Effector CD4-positive, alpha-beta T cell (primary cell): ENCODE measurements around the gene TMEM119.
"Not testable (repeated sequence)": the region's sequence is repeated elsewhere in the genome, so short reads cannot be mapped to it uniquely, and the experiment has no call there.

Experiments used
- DNase-seq: peaks from one replicate; pipeline ENCODE4 v3.0.0-alpha.2; 2020

The TMEM119 gene

DNA sequence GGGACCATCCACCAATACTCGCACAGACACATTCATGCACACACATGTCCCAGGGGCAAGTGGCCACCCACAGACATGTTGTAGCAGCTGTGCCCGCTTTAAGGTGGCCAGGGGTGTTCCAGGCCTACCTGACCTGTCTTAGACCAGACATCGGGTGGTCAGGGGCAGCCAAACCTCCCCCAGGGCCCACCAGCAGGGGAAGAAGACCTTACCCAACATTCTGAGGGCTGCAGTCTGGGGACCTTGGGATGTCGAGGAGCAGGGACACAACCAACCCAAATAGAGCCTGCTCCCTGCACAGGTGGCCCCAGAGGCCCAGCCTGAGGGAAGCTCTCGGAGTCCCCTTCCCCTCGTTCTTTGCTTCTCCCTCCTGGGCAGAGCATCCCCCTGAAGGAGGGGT, 1.7 kb upstream of the TMEM119 start:
- DNase-seq = no peak

DNA sequence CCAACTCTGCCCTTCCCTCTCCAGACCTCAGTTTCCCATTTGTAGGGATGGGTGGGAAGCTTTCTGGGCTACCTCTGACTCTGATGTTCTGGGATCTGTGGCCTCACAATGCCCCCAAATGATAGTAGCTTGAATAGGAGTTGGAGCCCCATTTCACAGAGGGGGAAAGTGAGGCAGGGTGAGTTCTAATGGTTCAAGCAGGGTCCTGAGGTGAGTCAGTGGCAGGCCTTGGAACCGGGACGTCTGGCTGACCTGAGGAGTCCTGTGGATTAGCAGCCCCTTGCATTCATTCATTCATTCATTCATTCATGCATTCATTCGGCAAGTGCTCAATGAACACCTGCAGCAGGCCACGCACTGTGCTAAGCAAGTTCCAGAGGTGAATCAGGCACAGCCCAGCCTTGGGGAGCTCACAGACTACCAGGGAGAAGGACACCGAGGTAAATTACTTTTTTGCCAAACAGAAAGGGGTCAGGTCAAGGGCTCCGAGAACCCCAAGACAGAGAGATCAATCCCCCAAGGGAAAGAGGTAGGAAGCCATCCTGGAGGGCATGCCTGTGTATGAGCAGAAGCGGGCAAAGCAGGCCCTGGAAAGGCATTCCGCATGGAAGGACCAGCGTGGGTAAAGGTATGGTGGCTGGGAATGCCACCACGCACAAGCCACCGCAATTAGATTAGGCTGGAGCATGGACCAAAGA, 818 bp upstream of the TMEM119 start:
- DNase-seq = no peak

DNA sequence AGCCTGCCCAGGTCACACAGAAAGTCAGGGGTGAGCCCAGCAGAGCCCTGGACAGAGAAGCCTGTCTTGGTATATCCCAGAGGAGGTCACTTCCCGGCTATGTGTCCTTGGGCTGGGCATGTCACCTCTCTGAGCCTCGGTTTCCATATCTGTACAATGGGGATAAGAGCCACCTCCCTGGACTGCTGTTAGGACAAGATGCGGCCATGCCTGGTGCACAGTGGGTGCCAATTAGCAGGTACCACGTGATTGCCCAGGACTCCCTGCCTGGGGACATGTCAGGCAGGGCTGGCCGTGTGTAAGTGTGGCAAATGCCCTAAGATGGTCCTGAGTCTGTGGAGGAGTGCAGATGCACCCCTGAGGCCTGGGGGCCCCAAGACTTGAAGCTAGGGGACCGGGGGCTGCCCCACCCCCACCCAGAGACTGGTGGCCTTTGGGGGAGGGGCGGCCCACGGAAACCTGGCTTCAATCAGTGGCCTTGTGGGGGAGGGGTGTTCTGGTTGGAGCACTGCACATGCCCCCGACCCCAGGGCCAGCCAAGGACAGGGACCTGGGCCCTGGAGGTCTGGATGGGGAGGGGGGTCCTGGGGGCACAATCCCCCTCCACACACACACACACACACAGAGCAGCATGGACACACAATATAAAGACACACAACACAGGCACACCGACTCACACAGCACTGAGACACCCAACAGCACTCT, 878 bp downstream of the TMEM119 start:
- no peak for DNase-seq

DNA sequence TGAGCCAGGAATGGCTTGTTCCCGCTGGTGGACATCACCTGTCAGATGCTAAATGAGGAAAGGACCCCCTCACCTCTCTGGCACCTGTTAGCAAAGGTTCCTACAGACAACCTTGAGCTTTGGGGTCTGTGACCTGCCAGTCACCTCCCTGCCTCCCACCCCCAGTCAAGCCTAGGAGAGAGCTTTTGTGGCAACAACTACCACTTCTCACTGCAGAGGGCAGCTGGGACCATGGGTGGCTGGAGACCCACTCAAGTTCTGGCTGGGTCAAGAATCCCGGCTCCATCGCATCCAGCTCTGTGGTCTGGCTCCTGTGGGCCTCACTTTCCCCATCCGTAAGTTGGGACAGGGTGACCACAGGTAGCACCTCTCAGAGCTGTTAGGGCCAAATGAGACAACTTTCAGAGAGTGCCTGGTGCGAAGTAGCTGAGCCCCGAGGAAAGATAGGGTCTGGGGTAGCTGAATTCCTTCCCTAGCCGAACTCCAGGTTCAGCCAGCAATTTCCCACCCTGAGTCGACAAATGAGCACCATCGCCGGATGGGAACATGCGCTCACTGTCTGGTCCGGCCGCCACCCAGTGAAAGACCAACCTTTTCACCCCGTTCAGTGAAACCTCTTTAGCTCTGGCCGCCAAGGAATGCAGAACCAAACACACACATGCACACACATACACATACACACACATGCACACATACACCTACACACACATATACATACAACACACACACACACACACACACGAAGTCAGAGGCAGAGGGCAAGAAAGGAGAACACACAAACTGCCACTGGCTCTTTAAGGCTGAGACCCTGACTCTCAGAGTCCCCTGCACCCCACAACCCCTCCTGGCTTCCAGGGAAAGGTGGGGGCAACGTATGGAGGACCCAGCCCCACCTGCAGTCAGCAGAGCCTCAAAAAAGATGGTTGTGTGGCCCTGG, 1.9 kb downstream of the TMEM119 start:
- DNase-seq = no peak

DNA sequence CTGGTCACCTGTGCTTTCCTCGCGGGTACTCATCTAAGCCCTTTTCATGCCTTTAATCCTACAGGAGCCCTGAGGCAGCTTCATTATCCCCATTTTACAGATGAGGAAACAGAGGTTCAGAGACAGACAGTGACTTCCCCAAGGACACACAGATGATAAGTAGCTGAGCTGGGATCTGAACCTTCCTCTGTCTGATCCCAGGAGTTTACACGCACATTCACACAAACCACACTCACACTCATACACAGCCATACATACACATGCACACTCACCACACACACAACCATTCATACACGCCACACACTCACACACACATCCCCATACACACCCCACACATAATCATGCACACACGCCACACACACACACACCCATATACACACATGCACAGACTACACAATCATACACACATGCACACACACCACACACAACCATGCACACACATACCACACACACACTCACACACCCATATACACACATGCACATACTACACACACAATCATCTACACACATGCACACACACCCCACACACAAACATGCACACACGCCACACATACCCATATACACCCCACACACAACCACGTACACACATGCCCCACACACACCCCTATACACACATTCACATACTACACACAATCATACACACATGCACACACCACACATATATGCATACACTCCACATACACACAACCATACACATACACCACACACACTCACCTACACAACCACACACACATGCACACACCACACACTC, 2.7 kb downstream of the TMEM119 start:
- DNase-seq = no peak

DNA sequence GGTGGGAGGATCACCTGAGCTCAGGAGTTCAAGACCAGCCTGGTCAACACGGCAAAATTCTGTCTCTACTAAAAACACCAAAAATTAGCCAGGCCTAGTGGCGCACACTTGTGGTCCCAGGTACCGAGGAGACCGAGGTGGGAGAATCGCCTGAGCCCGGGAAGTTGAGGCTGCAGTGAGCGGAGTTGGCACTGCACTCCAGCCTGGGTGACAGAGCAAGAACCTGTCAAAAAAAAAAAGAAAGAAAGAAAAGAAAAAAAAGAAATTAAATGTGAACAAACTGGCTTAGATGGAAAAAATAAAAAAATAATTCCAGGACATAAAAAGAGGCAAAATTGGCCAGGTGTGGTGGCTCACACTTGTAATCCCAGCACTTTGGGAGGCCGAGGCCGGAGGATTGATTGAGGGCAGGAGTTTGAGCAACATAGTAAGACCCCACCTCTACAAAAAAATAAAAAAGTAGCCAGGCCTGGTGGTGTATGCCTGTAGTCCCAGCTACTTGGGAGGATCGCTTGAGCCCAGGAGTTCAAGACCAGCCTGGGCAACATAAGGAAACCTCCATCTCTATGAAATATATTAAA, 3.5 kb downstream of the TMEM119 start:
- no peak for DNase-seq

DNA sequence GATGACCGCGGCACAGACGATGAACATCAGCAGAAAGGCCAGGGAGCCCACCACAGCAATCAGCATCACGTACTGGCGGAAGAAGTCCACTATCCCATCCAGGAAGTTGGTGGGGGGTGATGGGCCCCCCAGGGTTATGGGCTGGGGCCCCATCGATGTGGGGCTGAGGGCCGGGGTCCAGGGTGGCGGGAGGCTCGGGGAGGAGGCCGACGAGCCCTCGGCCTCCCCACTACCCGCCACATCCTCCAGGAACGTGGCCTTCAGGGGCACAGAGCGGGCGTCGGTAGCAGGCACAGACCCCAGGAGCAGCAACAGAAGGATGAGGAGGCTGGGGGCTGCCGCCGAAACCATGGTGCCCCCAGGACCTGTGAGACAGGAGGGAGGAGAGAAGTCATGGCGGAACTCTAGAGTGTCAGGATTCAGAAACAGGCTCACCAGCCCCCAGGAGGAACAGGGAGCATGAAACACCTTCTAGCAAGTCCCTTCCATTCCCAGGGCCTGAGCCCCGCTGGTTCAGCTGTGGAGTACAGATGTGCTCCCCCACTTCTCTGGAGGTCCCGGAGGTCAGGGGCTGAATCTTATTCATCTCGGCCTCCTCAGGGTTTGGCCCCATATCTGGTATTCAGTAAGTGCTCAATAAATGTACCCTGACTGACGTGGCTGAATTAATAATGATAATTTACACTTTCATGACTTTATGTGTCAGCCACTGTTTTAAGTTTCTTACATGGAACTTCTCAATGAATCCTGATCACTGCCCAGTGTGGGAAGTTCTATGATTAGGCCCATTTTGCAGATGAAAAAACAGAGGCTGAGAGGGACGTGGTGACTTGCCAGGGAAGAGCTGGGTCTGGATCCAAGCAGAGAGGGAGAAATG, 5.6 kb downstream of the TMEM119 start:
- DNase-seq = no peak

DNA sequence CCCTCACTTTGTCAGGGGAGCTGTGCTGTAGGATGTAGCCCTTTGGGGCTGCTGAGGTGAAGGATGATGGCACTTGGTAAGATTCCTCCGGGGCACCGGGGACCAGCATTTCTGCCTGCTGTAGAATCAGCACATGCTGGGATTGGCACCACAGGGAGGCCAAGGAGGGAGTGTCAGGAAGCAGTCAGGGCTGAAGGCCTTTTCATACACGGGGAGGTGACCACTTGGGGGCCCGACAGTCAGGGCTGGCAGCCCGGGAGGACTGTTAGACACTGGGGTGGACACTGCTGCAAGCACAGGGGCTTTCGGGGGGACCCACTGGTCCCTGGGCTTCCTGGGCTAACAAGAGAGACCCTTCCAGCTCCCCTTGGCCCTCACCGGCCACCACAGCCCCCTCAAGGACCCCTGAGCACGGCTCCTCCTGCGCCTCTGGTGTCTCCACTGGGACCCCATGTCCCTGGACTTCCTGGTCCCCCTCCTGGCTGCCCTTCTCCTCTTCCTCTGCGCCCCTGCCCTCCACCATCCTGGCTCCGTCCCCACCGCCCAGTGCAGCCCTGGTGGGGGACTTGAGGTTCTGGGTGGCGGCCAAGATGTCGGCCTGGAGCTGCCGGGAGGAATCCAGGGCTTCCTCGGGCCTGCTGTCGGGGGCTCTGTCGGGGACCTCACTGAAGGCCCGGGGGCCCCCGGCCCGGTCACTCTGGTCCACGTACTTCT, 6.5 kb downstream of the TMEM119 start:
- DNase-seq = no peak

DNA sequence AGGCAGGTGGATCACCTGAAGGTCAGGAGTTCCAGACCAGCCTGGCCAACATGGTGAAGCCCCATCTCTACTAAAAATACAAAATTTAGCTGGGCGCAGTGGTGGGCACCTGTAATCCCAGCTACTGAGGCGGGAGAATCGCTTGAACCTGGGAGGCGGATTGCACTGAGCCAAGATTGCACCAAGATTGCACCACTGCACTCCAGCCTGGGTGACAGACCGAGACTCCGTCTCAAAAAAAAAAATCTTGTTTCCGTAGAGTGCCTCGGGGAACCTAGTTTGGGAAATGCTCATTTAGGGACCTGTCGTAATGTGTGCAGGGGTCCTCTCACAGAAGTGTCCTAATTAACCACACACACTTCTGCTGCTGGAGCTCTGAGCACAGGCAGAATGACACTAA, 7.4 kb downstream of the TMEM119 start:
- DNase-seq = not testable (repeated sequence)

DNA sequence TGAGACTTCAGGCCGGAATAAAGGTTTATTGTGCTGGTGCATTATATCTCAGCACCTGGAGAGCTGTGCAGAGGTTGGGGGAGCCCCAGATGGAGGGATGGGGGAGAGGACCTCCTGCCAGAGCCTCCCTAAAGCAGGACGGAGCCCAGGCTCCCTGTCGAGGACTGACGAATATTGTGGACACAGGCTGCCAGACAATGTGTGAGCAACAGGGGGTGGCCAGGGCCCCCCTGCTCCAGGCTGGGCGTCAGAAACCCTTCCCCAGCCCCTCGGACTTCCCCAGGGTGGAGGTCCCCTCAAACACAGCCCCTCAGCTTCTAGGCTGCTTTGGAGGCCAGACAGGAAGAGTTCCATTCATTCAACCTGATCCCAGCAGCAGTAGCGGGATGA, 8.0 kb downstream of the TMEM119 start:
- DNase-seq = no peak

DNA sequence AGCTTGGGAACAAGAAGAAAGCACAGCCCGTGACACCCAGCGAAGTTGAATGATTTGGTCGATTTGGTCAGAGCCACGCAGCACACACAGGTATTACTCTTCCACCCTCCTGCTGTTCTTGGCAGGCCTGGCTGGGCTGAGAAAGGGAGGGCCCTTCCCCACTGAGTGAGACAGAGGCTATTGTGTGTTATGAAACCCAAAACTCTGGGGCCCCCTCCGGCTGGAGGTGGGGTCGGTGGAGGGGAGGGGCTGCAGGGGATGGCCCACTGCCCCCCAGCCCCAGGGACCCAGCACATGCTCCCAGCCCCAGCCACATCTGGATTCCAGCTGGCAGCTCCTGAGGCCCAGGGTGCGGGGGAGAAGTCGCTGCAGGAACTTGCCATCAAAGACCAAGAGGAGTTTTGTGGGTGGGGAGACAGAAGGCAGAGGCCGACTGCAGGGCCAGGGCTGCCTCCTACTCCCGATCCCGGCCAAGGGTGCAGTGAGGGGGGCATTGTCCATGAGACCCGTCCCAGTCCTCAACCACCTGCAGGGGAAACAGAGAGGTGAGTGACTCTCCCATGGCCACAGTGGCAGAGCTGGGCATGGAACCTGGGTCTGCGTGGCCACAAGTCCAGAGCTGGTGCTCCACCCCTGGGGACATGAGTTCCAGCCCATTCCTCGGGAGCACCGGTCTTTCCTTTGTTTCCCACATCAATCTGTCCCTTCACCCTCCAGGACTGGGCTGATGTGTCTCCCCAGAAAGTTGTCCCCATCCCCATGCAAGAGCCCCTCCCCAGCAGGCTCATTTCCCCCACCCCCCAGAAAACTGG, 8.7 kb downstream of the TMEM119 start:
- no peak for DNase-seq

DNA sequence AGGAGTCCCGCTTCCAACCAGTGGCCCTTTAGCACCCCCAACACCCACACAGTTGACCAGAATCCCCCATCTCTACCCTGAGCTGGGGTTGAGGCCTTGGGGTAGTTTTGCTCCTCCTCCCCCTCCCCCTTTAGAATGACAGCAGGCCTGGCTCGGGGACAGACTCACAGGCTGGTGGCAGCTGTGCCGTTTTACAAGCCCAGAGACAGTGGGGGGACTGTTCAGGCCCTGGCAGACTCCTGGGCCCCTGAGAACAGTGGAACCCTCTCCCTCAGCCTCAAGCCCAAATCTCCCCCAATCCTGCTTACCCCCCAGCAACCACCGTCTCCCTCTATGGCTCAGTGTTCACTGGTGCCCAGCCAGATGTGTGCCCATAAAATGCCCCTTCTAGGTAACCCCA, 10.1 kb downstream of the TMEM119 start:
- DNase-seq = no peak

DNA sequence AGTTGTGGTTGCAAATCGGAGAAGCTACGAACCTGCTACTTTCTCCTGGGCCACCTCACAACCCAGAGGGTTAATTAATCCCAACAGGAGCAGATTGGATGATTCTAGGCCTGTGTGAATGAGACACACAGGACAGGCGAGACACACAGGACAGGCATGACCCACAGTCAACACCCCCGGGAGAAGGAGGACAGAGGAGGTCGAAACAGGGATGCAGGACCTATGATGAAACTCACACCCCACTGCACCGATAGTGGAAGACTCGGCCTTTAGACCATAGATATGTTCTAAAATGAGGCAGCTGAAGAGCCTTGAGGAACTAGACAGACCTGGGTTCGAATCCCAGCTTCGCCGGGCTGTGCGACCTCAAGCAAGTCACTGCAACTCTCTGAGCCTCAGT, 11.6 kb downstream of the TMEM119 start:
- DNase-seq = no peak

DNA sequence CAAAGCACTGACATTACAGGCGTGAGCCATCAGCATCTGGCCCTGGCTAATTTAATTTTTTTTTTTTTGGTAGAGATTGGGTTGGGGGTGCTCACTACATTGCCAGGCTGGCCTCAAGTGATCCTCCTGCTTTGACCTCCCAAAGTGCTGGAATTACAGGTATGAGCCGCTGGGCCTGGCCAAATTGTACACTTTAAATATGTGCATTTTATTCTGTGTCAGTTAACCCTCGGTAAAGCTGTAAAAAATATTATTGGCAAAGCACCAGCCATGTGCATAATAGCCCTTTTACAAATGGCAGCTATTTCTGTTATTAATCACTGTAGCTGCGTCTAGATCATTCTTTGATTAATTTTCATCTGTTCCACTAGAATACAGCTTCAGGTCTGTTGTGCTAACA, 12.0 kb downstream of the TMEM119 start:
- DNase-seq = no peak

DNA sequence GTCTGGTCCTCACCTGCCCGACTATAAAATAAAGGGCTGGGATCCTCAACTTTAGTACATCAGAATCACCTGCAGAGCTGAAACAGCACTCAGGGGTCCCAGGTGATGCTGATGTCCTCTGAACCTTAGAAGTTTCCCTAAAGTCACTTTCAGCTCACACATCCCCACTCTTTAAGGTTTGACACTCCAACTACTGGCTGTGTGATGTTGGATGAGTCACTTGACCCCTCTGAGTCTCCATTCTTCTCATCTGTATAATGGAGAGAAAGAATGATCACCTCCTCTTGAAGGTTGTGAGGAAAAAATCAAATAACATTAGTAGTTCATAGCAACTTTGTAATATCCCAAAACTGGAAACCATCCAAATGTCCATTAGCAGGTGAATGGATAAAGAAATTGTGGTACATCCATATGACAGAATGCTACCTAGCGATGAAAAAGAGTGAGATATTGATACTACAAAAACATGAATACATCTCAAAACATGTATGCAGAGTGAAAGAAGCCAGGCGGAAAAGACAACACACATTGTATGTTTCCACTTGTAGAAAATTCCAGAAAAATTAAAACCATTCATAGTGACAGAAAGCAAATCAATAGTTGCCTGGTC, 13.3 kb downstream of the TMEM119 start:
- no peak for DNase-seq

DNA sequence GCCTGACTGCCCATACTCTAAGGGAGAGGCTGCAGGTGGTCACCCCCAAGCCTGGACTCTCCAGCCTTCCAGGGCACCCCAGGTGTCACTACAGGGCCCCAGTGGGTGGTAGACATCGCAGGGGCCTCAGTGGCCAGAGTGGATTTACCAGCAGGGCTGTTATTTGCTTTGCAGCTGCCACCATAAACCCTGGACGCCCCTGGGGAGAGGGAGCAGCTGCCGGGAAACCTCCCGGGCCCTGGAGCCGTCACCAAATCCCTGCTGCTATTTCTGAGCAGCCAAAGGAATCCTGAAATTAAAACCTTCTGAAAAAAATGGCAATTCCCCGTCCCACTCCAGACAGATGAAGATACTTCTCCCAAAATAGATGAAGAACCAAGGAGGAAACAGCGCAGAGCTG, 13.9 kb downstream of the TMEM119 start:
- DNase-seq = no peak

DNA sequence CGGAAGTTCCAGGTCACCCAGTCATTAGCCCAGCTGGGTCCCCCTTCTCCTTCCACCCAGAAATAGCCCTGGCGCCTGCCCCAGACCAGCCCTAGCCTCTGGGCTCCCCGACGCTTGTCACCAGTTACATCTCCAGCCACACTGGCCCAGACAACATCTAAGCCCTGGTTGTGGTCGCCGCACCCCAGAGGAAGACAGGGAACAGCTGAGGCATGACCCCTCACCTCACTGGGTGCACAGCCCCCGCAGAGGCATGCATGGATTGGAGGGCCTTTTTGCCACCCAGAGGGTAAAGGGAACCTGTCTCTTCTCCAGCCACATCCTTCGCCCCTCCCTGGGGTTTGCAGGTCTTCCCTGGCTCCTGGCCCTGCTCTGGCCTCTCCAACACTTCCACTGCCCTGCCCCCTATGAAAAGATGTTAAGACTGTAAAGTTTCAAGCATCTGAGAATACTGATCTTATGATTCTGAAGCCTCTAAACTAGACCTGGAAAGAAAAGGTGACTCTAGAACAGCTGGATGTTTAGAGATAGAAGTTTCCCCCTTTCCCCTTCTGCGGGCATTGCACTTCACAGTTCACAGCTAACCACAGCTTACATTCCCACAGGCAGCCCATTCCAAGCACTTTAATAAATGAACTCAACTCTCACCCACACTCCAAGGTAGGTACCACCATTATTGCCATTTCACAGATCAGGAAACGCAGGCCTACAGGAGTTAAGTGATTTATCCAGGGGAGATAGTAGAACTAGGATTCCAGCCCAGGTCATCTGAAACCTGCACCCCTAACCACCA, 14.7 kb downstream of the TMEM119 start:
- no peak for DNase-seq

DNA sequence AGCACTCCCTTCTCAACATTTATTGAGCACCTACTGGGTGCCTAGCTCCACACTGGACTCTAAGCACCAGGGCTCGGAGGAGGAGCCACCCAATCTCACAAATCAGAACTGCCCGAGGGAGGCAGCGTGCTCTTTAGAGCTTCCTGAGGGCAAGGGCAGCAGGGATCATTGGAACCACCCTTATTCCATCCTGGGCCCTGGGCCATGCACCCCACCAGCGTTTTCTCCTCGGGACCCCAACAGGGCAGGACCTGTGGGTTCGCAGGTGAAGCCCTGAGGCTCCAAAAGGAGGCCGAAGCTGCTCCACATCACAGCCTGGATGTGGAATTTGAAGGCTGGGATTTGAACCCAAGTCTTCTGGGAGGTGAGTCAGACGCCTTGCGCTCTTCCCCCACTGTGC, 15.4 kb downstream of the TMEM119 start:
- no peak for DNase-seq
